GM23248 (cell line): ENCODE measurements around the gene VIPR2. TPM values are rescaled to one million over a fixed set of nuclear protein-coding genes. Genes with fewer than 3 reads are reported as not detected.

Experiments used
- DNase-seq: peaks from one replicate; pipeline ENCODE4 v3.0.0-alpha.2; 2015
- H2AFZ ChIP-seq: fragments of 200-600 bp; sonication (generic); 2 replicates; pipeline ENCODE4 v1.6.1; 2016; ENCODE audit warnings: antibody characterized with exemption
- H3F3A ChIP-seq: fragments of 200-600 bp; sonication (generic); 2 replicates; pipeline ENCODE4 v1.6.1; 2016; ENCODE audit warnings: mild to moderate bottlenecking, antibody characterized with exemption, mixed run types; ENCODE audit not compliant: insufficient read depth
- H3K27ac ChIP-seq: fragments of 200-600 bp; sonication (generic); 2 replicates; pipeline ENCODE4 v1.5.1; 2016; ENCODE audit warnings: mild to moderate bottlenecking
- H3K27me3 ChIP-seq: fragments of 200-600 bp; sonication (generic); replicated peaks from 2 replicates; pipeline ENCODE4 v1.6.1; 2016; ENCODE audit warnings: mild to moderate bottlenecking; ENCODE audit not compliant: insufficient read depth
- H3K36me3 ChIP-seq: fragments of 200-600 bp; sonication (generic); 2 replicates; pipeline ENCODE4 v1.6.1; 2016; ENCODE audit warnings: low read depth, mild to moderate bottlenecking
- H3K4me1 ChIP-seq: fragments of 200-600 bp; sonication (generic); 2 replicates; pipeline ENCODE4 v1.6.1; 2016; ENCODE audit warnings: mild to moderate bottlenecking; ENCODE audit not compliant: insufficient read depth
- H3K4me2 ChIP-seq: fragments of 200-600 bp; sonication (generic); one replicate; pipeline ENCODE4 v1.6.1; 2016; ENCODE audit warnings: mild to moderate bottlenecking; ENCODE audit not compliant: unreplicated experiment
- H3K4me3 ChIP-seq: fragments of 200-600 bp; sonication (generic); 2 replicates; pipeline ENCODE4 v1.5.1; 2016; ENCODE audit warnings: mild to moderate bottlenecking
- H3K79me2 ChIP-seq: fragments of 200-600 bp; sonication (generic); 2 replicates; pipeline ENCODE4 v1.6.1; 2016; ENCODE audit warnings: mild to moderate bottlenecking; ENCODE audit not compliant: insufficient read depth
- H3K9ac ChIP-seq: fragments of 200-600 bp; sonication (generic); 2 replicates; pipeline ENCODE4 v1.6.1; 2016; ENCODE audit warnings: mild to moderate bottlenecking
- H3K9me2 ChIP-seq: fragments of 200-600 bp; sonication (generic); 2 replicates; pipeline ENCODE4 v1.6.1; 2016; ENCODE audit warnings: mixed run types, mild to moderate bottlenecking, moderate library complexity; ENCODE audit not compliant: insufficient read depth
- H3K9me3 ChIP-seq: fragments of 200-600 bp; sonication (generic); one replicate; pipeline ENCODE4 v1.6.1; 2017; ENCODE audit warnings: low read depth
- H4K20me1 ChIP-seq: fragments of 200-600 bp; sonication (generic); 2 replicates; pipeline ENCODE4 v1.6.0; 2016; ENCODE audit not compliant: insufficient read depth
- EZH2 ChIP-seq: fragments of 200-600 bp; sonication (generic); IDR thresholded peaks from 2 replicates; pipeline ENCODE4 v1.6.1; 2018; ENCODE audit warnings: antibody characterized with exemption, mild to moderate bottlenecking; ENCODE audit not compliant: insufficient read depth, poor library complexity, severe bottlenecking
- EZH2phosphoT487 ChIP-seq: fragments of 200-600 bp; sonication (generic); IDR thresholded peaks from 2 replicates; pipeline ENCODE4 v1.6.1; 2018; ENCODE audit warnings: antibody characterized with exemption, moderate library complexity, mild to moderate bottlenecking, low read depth; ENCODE audit not compliant: insufficient read depth
- WGBS, 2 experiments: methylation state at CpG; one replicate each; pipeline ENCODE4 v1.1.6; 2015 to 2017; ENCODE audit warnings: low lambda C conversion rate in 2 of 2, low coverage in 1 of 2; ENCODE audit errors: missing lambda C conversion rate in 2 of 2; 5-methylcytosine and 5-hydroxymethylcytosine counted together
- in situ Hi-C: fragments of 300-500 bp; cut with MboI; formaldehyde crosslinking; loops from 2 replicates; pipeline ENCODE4 v1.15.0; 2020
- polyA plus RNA-seq: library from polyadenylated mRNA; unstranded; fragments of >200 nt; fragmentation: Nextera tagmentation; extraction: Ambion mirVana; gene quantifications from 2 replicates; pipeline ENCODE4 v1.2.1, GENCODE V29; 2016
- total RNA-seq: library from RNA; depleted of rRNA; stranded (reverse); fragments of >200 nt; shearing (Covaris generic); gene quantifications from 2 replicates; pipeline ENCODE4 v1.2.3, GENCODE V29; 2014

VIPR2 gene
- total and polyA plus RNA-seq, 2 experiments from 2014 or later = not detected

DNA sequence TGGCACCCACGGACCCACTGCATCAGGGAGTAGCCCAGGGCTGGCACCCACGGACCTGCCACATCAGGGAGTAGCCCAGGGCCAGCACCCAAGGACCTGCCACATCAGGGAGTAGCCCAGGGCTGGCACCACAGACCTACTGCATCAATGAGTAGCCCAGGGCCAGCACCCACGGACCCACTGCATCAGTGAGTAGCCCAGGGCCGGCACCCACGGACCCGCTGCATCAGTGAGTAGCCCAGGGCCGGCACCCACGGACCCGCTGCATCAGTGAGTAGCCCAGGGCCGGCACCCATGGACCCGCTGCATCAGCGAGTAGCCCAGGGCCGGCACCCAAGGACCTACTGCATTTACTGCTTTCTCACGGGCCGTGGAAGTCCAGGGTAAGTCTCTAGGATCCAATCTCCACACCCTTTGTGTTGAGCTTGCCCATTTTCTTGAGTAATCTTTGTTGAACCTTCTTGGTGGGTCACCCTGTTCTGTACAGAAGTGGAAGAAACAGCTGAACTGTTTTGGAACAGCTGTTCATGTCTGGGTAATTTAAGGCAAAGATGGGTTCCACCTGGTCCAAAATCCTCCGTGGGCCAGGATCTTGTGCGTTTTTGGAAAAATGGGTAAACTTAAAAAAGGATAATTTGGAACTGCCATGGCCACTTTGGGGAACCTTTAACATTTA is 69.0 kb downstream of the VIPR2 start:
- no peaks in the 10 kb centered on the region for H3K4me1 ChIP-seq
- no peaks in the 10 kb centered on the region for H3K9me2 ChIP-seq
- H3K36me3 ChIP-seq = no peaks in the 10 kb centered on the region
- no peaks in the 10 kb centered on the region for H3K27me3 ChIP-seq
- H4K20me1 ChIP-seq = no peaks in the 10 kb centered on the region
- DNase-seq = no peak
- H2AFZ ChIP-seq = no peak overlapping the region
- H3K9ac ChIP-seq = no peak overlapping the region
- in situ Hi-C loops = no loop called here
- H3K4me3 ChIP-seq = no peak overlapping the region
- WGBS, 2 experiments = 14 to 18% methylated on average over 17 of the region's 17 CpGs
- H3K9me3 ChIP-seq = no peaks in the 10 kb centered on the region
- H3F3A ChIP-seq = no peaks in the 10 kb centered on the region
- H3K4me2 ChIP-seq = no peak overlapping the region
- H3K27ac ChIP-seq = no peak overlapping the region
- no peaks in the 10 kb centered on the region for H3K79me2 ChIP-seq
- TF ChIP-seq EZH2phosphoT487 (no peak), EZH2 (no peak)

DNA sequence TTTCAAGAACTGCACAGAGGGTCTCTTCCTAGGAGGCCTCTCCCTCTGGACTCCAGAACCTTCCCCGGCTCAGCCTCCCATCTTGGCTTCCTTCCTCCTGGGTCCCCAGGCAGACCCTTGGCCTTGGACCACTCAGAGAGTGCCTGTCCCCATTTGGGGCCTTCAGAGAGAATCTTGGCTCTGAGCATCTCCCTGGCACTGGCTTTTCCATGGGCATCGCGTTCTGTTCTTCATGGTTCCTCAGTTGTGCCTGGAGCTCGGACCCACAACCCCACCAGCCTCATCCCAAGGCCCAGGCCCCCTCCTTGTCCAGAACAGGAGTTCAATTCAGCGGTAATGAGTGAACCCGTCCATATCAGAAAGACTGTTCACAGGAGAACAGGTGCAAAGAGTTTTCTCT is 73.4 kb downstream of the VIPR2 start:
- Histone ChIP-seq H3K27me3 (no peaks in the 10 kb centered on the region), H3K9ac (no peak overlapping the region), H3K9me2 (no peaks in the 10 kb centered on the region), H3K4me2 (no peak overlapping the region), H3K79me2 (no peaks in the 10 kb centered on the region), H4K20me1 (no peaks in the 10 kb centered on the region), H3K4me1 (no peaks in the 10 kb centered on the region), H3K36me3 (no peaks in the 10 kb centered on the region), H3K27ac (no peak overlapping the region), H3F3A (no peaks in the 10 kb centered on the region), H2AFZ (no peak overlapping the region), H3K4me3 (no peak overlapping the region), H3K9me3 (no peaks in the 10 kb centered on the region)
- WGBS, 2 experiments = 35 to 41% methylated on average over 6 of the region's 6 CpGs
- TF ChIP-seq EZH2phosphoT487 (no peak), EZH2 (no peak)
- in situ Hi-C loops = no loop called here
- no peak for DNase-seq

DNA sequence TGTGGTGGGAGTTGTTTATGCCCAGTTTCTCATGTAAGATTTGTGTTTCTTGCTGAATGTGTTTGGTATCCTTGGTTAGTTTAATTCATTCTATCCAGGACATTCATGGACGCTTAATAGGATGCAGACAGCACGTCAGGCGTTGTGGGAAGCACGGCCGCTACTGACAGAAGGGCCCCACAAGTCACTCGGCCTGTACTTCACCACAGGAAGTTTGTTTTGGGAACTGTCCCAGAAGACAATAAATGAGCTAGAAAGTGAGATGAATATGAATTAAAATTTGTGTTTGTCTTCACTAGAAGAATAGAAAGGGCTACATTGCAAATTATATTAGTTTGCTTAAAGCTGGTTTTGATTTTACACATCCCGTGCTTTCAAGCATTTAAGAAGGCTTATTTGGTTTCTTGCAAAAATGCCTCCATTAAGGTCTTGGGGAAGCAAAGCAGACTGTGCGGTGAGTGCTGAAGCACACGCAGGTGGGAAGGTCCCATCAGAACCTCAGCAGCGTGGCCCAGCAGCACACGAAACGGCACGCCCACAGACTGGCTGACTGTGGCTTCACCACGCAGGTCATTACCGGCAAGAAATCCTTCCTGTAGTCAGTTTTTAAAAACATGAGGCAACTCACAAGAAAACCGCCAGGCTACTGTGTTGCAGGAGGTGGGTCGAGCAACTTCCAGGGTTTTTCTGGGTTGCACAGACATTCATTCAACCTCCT is 74.1 kb downstream of the VIPR2 start:
- Histone ChIP-seq H3F3A (no peaks in the 10 kb centered on the region), H3K27me3 (no peaks in the 10 kb centered on the region), H3K4me1 (no peaks in the 10 kb centered on the region), H3K79me2 (no peaks in the 10 kb centered on the region), H3K4me2 (no peak overlapping the region), H3K9me3 (no peaks in the 10 kb centered on the region), H4K20me1 (no peaks in the 10 kb centered on the region), H2AFZ (no peak overlapping the region), H3K36me3 (no peaks in the 10 kb centered on the region), H3K27ac (no peak overlapping the region), H3K9ac (no peak overlapping the region), H3K9me2 (no peaks in the 10 kb centered on the region), H3K4me3 (no peak overlapping the region)
- in situ Hi-C loops = no loop called here
- no peak for DNase-seq
- TF ChIP-seq EZH2 = no peak
- TF ChIP-seq EZH2phosphoT487 = no peak
- 28 to 30% methylated on average over 17 of the region's 17 CpGs for WGBS, 2 experiments

DNA sequence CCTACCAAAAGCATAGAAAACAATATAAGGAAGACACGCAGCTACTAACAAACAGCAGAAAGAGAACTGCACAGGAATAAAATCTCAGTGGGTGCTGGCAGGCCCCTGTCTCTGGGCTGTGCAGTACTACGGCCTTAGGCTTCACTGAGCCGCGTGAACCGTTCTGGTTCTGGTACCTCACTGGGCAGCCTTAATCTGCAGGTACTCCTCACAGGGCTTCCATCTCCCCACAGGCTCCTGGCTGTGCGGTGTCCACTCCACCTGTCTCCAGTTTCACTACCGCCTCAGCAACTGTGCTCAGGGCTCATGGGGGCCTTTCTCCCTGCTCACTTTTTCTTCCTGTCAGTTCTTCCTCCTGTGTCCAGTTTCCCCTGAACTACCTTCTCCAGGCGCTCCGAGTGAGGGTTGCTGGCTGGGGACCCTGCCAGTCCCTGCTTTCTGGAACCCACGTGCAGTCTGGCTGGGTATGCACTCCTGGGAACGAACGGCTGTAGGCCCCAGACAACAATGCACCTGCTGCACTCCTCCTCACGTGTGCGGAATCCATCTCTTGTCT is 75.7 kb downstream of the VIPR2 start:
- H3F3A ChIP-seq = no peaks in the 10 kb centered on the region
- H4K20me1 ChIP-seq = no peaks in the 10 kb centered on the region
- no peak overlapping the region for H3K27ac ChIP-seq
- H3K4me1 ChIP-seq = no peaks in the 10 kb centered on the region
- H3K4me2 ChIP-seq = no peak overlapping the region
- no peaks in the 10 kb centered on the region for H3K36me3 ChIP-seq
- H3K9me2 ChIP-seq = no peaks in the 10 kb centered on the region
- in situ Hi-C loops = no loop called here
- H3K9me3 ChIP-seq = no peaks in the 10 kb centered on the region
- no peaks in the 10 kb centered on the region for H3K27me3 ChIP-seq
- no peak for DNase-seq
- no peak overlapping the region for H3K9ac ChIP-seq
- H3K4me3 ChIP-seq = no peak overlapping the region
- H3K79me2 ChIP-seq = no peaks in the 10 kb centered on the region
- H2AFZ ChIP-seq = no peak overlapping the region
- TF ChIP-seq EZH2 (no peak), EZH2phosphoT487 (no peak)
- WGBS, 2 experiments = 25 to 37% methylated on average over 12 to 14 of the region's 14 CpGs
